ENCODE results near the gene EIF3C. TPM values are rescaled to one million over a fixed set of nuclear protein-coding genes. Genes with fewer than 3 reads are reported as not detected.
"Not testable (repeated sequence)": the region's sequence is repeated elsewhere in the genome, so short reads cannot be mapped to it uniquely, and the experiment has no call there.

Gene EIF3C
- total RNA-seq, 1 donor from 2014 or later: 953 TPM

DNA sequence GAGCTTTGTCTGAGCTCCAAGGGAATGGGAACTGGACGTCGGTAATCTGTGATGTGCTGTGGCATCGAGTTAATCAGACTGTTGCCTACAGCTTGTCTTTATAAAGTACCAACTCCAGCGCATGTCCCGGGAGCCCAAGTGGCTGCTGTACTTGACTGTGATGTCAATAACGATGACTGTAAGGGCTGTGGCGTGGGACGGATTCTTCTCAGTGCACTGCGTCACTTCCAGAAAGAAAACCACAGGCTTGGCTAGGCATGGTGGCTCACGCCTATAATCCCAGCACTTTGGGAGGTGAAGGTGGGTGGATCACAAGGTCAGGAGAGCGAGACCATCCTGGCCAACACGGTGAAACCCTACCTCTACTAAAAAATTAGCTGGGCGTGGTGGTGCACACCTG lies 21.8 kb upstream of the EIF3C start:
- not testable (repeated sequence) for H3K27ac Mint-ChIP-seq (ENCODE audit: unreplicated experiment); FAIRE-seq; H3K36me3 Mint-ChIP-seq (ENCODE audit: low read depth, unreplicated experiment); H3K4me3 Mint-ChIP-seq (ENCODE audit: unreplicated experiment); H3K36me3 ChIP-seq (ENCODE audit: insufficient read depth, low read length); H3K9me3 ChIP-seq (ENCODE audit: insufficient read depth, low read depth, low read length); H3K4me2 ChIP-seq (ENCODE audit: low read length); H3K9ac ChIP-seq (ENCODE audit: low read length); H3K27ac ChIP-seq (ENCODE audit: low read depth, low read length); H3K4me1 ChIP-seq (ENCODE audit: insufficient read depth, low read length); H3K4me3 ChIP-seq (ENCODE audit: insufficient read depth, low read depth, low read length); H3K79me2 ChIP-seq (ENCODE audit: insufficient read depth, low read length); H3K9me3 Mint-ChIP-seq (ENCODE audit: unreplicated experiment); H3K4me1 Mint-ChIP-seq (ENCODE audit: low read depth, unreplicated experiment); H3K27me3 ChIP-seq (ENCODE audit: insufficient read depth, low read length); H3K27me3 Mint-ChIP-seq (ENCODE audit: low read depth, unreplicated experiment); DNase-seq (ENCODE audit: low read depth); H2AFZ ChIP-seq (ENCODE audit: low read depth, low read length); H4K20me1 ChIP-seq (ENCODE audit: insufficient read depth, low read length)

DNA sequence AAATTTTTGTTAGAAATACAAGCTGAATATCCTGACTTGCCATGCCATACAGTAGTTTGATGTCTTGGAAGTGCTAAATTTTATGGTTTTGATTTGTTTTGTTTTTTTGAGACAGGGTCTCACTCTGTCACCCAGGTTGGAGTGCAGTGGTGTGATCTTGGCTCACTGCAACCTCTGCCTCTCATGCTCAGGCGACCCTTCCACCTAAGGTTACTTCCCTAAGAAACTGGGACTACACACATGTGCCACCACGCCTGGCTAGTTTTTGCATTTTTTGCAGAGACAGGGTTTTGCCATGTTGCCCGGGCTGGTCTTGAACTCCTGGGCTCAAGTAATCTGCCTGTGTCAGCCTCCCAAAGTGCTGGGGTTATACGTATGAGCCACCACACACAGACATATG lies 19.5 kb upstream of the EIF3C start:
- not testable (repeated sequence) for H3K79me2 ChIP-seq (ENCODE audit: insufficient read depth, low read length); H3K27ac ChIP-seq (ENCODE audit: low read depth, low read length)

DNA sequence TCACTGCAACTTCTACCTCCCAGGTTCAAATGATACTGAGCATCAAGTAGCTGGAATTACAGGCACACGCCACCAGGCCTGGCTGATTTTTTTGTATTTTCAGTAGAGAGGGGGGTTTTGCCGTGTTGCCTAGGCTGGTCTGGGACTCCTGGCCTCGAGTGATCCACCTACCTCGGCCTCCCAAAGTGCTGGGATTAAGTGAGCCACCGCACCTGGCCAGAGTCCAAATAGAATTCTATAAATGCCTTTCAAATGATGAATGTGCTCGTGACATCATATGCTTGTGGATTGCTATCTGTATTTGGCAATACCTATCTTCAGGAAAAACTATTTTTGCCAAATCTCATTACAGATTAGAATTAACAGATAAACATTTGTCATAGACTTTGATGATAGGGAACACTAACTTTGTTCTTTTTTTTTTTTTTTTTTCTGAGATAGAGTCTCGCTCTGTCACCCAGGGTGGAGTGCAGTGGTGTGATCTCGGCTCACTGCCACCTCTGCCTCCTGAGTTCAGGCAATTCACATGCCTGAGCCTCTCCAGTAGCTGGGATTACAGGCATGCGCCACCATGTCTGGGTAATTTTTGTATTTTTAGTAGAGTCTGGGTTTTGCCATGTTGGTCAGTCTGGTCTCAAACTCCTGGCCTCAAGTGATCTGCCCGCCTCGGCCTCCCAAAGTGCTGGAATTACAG lies 17.9 kb upstream of the EIF3C start:
- not testable (repeated sequence) for H3K9me3 Mint-ChIP-seq (ENCODE audit: unreplicated experiment); H3K27me3 Mint-ChIP-seq (ENCODE audit: low read depth, unreplicated experiment); H3K4me2 ChIP-seq (ENCODE audit: low read length); H3K36me3 Mint-ChIP-seq (ENCODE audit: low read depth, unreplicated experiment); H3K36me3 ChIP-seq (ENCODE audit: insufficient read depth, low read length); H3K27ac ChIP-seq (ENCODE audit: low read depth, low read length); DNase-seq (ENCODE audit: low read depth); H3K79me2 ChIP-seq (ENCODE audit: insufficient read depth, low read length); FAIRE-seq; H4K20me1 ChIP-seq (ENCODE audit: insufficient read depth, low read length); H3K4me1 Mint-ChIP-seq (ENCODE audit: low read depth, unreplicated experiment); H3K9ac ChIP-seq (ENCODE audit: low read length); H3K27ac Mint-ChIP-seq (ENCODE audit: unreplicated experiment); H3K4me3 Mint-ChIP-seq (ENCODE audit: unreplicated experiment); H3K4me3 ChIP-seq (ENCODE audit: insufficient read depth, low read depth, low read length); H3K9me3 ChIP-seq (ENCODE audit: insufficient read depth, low read depth, low read length); H2AFZ ChIP-seq (ENCODE audit: low read depth, low read length); H3K27me3 ChIP-seq (ENCODE audit: insufficient read depth, low read length); H3K4me1 ChIP-seq (ENCODE audit: insufficient read depth, low read length)

More for the DNA sequence above, 19.5 kb upstream of the EIF3C start:
- not testable (repeated sequence) for FAIRE-seq; H3K4me1 ChIP-seq (ENCODE audit: insufficient read depth, low read length); H3K4me2 ChIP-seq (ENCODE audit: low read length); H3K36me3 Mint-ChIP-seq (ENCODE audit: low read depth, unreplicated experiment); H3K9me3 ChIP-seq (ENCODE audit: insufficient read depth, low read depth, low read length); H3K4me3 Mint-ChIP-seq (ENCODE audit: unreplicated experiment); H3K4me1 Mint-ChIP-seq (ENCODE audit: low read depth, unreplicated experiment); DNase-seq (ENCODE audit: low read depth); H3K27ac Mint-ChIP-seq (ENCODE audit: unreplicated experiment); H3K36me3 ChIP-seq (ENCODE audit: insufficient read depth, low read length); H3K9ac ChIP-seq (ENCODE audit: low read length); H3K9me3 Mint-ChIP-seq (ENCODE audit: unreplicated experiment); H3K27me3 ChIP-seq (ENCODE audit: insufficient read depth, low read length); H2AFZ ChIP-seq (ENCODE audit: low read depth, low read length); H4K20me1 ChIP-seq (ENCODE audit: insufficient read depth, low read length); H3K27me3 Mint-ChIP-seq (ENCODE audit: low read depth, unreplicated experiment); H3K4me3 ChIP-seq (ENCODE audit: insufficient read depth, low read depth, low read length)

DNA sequence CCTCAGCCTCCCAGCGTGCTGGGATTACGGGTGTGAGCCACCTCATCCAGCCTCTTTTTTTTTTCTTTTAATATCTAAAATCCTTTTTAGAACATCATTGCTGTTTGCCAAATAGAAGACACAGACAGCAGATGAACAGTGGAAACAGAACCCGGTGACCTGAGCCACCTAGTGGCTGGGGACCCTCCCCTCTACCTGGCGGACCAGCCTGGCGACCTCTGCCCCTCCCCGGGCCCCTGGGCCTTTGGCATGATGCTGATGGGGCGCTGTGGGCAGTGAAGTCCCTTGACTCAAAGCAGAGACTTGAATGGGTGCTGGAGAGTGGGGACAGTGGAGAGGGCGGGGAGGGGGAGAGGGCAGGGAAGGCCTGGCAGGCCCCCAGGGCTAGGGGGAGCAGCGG lies 11.5 kb upstream of the EIF3C start:
- not testable (repeated sequence) for H3K27me3 Mint-ChIP-seq (ENCODE audit: low read depth, unreplicated experiment); H3K79me2 ChIP-seq (ENCODE audit: insufficient read depth, low read length); H3K9me3 ChIP-seq (ENCODE audit: insufficient read depth, low read depth, low read length); H3K27ac ChIP-seq (ENCODE audit: low read depth, low read length); FAIRE-seq; H3K27me3 ChIP-seq (ENCODE audit: insufficient read depth, low read length); H3K9me3 Mint-ChIP-seq (ENCODE audit: unreplicated experiment); H4K20me1 ChIP-seq (ENCODE audit: insufficient read depth, low read length); H3K27ac Mint-ChIP-seq (ENCODE audit: unreplicated experiment); H3K4me3 Mint-ChIP-seq (ENCODE audit: unreplicated experiment); H3K4me2 ChIP-seq (ENCODE audit: low read length); H3K4me1 ChIP-seq (ENCODE audit: insufficient read depth, low read length); H3K4me1 Mint-ChIP-seq (ENCODE audit: low read depth, unreplicated experiment); H3K4me3 ChIP-seq (ENCODE audit: insufficient read depth, low read depth, low read length); DNase-seq (ENCODE audit: low read depth); H3K9ac ChIP-seq (ENCODE audit: low read length); H2AFZ ChIP-seq (ENCODE audit: low read depth, low read length); H3K36me3 Mint-ChIP-seq (ENCODE audit: low read depth, unreplicated experiment); H3K36me3 ChIP-seq (ENCODE audit: insufficient read depth, low read length)

DNA sequence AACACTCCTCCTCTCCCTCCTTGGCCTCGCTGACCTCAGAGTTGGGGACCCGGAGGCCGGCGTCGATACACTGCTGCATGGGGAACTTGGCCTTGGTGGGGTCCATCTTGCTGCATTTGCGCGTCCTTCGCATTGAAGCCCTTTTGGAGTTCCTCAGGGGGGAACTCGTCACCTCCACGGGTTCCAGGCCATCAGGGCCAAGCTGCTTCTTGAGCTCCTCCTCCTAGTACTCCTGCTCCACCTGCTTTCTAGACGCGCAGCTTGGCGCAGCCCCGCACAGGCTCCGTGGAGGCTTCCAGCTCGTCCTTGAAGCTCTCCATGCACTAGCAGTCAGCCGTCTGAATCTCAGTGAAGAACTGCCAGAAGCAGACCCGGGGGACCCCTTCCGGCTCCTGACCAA lies 10.9 kb upstream of the EIF3C start:
- not testable (repeated sequence) for H2AFZ ChIP-seq (ENCODE audit: low read depth, low read length); H3K9me3 Mint-ChIP-seq (ENCODE audit: unreplicated experiment); H3K27me3 Mint-ChIP-seq (ENCODE audit: low read depth, unreplicated experiment); DNase-seq (ENCODE audit: low read depth); H3K9me3 ChIP-seq (ENCODE audit: insufficient read depth, low read depth, low read length); H3K36me3 Mint-ChIP-seq (ENCODE audit: low read depth, unreplicated experiment); H3K9ac ChIP-seq (ENCODE audit: low read length); H3K4me2 ChIP-seq (ENCODE audit: low read length); H4K20me1 ChIP-seq (ENCODE audit: insufficient read depth, low read length); H3K36me3 ChIP-seq (ENCODE audit: insufficient read depth, low read length); H3K79me2 ChIP-seq (ENCODE audit: insufficient read depth, low read length); FAIRE-seq; H3K4me3 Mint-ChIP-seq (ENCODE audit: unreplicated experiment); H3K4me3 ChIP-seq (ENCODE audit: insufficient read depth, low read depth, low read length); H3K4me1 ChIP-seq (ENCODE audit: insufficient read depth, low read length); H3K27ac Mint-ChIP-seq (ENCODE audit: unreplicated experiment); H3K27ac ChIP-seq (ENCODE audit: low read depth, low read length); H3K27me3 ChIP-seq (ENCODE audit: insufficient read depth, low read length); H3K4me1 Mint-ChIP-seq (ENCODE audit: low read depth, unreplicated experiment)

DNA sequence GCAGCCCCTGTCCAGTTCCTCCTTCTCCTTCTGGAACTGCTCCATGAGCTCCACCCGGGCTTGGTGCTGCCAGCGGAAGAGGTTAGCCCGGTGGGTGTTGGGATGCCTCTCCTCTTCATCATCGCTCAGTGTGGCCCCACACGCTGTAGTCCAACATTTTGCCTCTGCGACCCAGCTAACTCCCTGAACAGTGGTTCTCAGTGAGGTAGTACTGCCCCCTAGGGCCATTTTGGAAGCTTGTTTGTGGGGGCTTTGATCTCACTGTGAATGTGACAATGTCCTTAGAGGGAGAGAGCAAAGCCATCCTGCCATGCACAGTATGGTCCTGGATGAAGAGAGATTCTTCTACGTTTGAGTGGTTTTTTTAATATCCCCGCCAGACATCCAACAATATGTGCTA lies 9.9 kb upstream of the EIF3C start:
- H4K20me1 ChIP-seq (ENCODE audit: insufficient read depth, low read length); H3K79me2 ChIP-seq (ENCODE audit: insufficient read depth, low read length); H3K4me3 ChIP-seq (ENCODE audit: insufficient read depth, low read depth, low read length); H3K4me2 ChIP-seq (ENCODE audit: low read length); H3K9me3 Mint-ChIP-seq (ENCODE audit: unreplicated experiment); H3K27me3 ChIP-seq (ENCODE audit: insufficient read depth, low read length); H3K27ac Mint-ChIP-seq (ENCODE audit: unreplicated experiment); H3K4me1 Mint-ChIP-seq (ENCODE audit: low read depth, unreplicated experiment); H3K9me3 ChIP-seq (ENCODE audit: insufficient read depth, low read depth, low read length); H3K9ac ChIP-seq (ENCODE audit: low read length); H2AFZ ChIP-seq (ENCODE audit: low read depth, low read length); H3K36me3 Mint-ChIP-seq (ENCODE audit: low read depth, unreplicated experiment); FAIRE-seq; H3K36me3 ChIP-seq (ENCODE audit: insufficient read depth, low read length); H3K27ac ChIP-seq (ENCODE audit: low read depth, low read length); H3K4me3 Mint-ChIP-seq (ENCODE audit: unreplicated experiment); H3K27me3 Mint-ChIP-seq (ENCODE audit: low read depth, unreplicated experiment); H3K4me1 ChIP-seq (ENCODE audit: insufficient read depth, low read length); DNase-seq (ENCODE audit: low read depth): not testable (repeated sequence)
